Chondrocyte (in vitro differentiated cells): ENCODE results near the gene WASHC3. TPM values are rescaled to one million over a fixed set of nuclear protein-coding genes. Genes with fewer than 3 reads are reported as not detected.
"Not testable (repeated sequence)": the region's sequence is repeated elsewhere in the genome, so short reads cannot be mapped to it uniquely, and the experiment has no call there.

Source experiments
- DNase-seq: peaks from one replicate; pipeline ENCODE4 v3.0.0; 2021; ENCODE audit warnings: mixed read lengths, low spot score
- H3K27ac Mint-ChIP-seq: one replicate; pipeline ENCODE4 v1.8.0; 2021; ENCODE audit warnings: mild to moderate bottlenecking, moderate library complexity, mixed read lengths; ENCODE audit not compliant: unreplicated experiment
- H3K27me3 Mint-ChIP-seq: 2 replicates; pipeline ENCODE4 v1.8.0; 2021; ENCODE audit warnings: low read depth, mixed read lengths
- H3K36me3 Mint-ChIP-seq: 2 replicates; pipeline ENCODE4 v1.8.0; 2021; ENCODE audit warnings: low read depth, mixed read lengths
- H3K4me1 Mint-ChIP-seq: 2 replicates; pipeline ENCODE4 v1.8.0; 2021; ENCODE audit warnings: low read depth, mild to moderate bottlenecking, mixed read lengths
- H3K4me3 Mint-ChIP-seq: one replicate; pipeline ENCODE4 v1.8.0; 2021; ENCODE audit warnings: mild to moderate bottlenecking, moderate library complexity, mixed read lengths; ENCODE audit not compliant: unreplicated experiment
- H3K9me3 Mint-ChIP-seq: 2 replicates; pipeline ENCODE4 v1.8.0; 2021; ENCODE audit warnings: low read depth, mixed read lengths
- total RNA-seq: library from RNA; stranded (reverse); gene quantifications from 3 replicates; pipeline ENCODE4 v1.2.1, GENCODE V29; 2021
- TF ChIP-seq, protein P1 (sequence below): fragments of 200-600 bp; sonication (generic); IDR thresholded peaks from 2 replicates; pipeline ENCODE4 v1.5.0; 2021; ENCODE audit warnings: antibody characterized with exemption, mild to moderate bottlenecking, moderate library complexity

Gene WASHC3
- total RNA-seq, 1 donor from 2014 or later, result 30.6 TPM

DNA sequence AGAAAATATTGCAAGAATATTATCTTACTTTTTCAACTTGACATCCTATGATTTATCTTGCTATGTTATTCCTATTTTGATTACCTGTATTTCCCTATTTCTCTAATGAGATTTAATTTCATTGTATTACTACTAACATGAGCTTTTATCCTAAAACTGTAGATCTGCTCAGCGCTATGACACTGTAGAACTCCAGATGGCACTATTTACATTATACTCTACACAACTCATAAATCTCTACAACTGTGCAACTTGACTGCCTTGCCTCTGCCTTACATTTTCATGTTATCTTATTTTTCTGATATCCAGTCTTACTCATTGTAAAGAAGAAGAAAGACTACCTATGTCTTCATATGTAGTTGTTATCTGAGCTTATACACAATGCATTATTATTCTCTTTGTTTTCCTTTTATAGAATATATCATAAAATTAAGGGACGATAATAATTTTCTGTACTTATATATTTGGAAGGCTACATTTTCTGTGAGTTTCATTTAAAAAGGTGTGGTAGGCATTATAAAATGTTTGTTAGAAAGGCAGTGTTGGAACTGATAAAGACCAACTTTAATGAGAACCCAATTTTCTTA is 34.0 kb upstream of the WASHC3 start:
- no peaks in the 10 kb centered on the region for H3K9me3 Mint-ChIP-seq
- H3K4me1 Mint-ChIP-seq, result peaks cover 25% of the 10 kb centered on the region
- no peak overlapping the region for H3K4me3 Mint-ChIP-seq
- TF ChIP-seq, protein P1, sequence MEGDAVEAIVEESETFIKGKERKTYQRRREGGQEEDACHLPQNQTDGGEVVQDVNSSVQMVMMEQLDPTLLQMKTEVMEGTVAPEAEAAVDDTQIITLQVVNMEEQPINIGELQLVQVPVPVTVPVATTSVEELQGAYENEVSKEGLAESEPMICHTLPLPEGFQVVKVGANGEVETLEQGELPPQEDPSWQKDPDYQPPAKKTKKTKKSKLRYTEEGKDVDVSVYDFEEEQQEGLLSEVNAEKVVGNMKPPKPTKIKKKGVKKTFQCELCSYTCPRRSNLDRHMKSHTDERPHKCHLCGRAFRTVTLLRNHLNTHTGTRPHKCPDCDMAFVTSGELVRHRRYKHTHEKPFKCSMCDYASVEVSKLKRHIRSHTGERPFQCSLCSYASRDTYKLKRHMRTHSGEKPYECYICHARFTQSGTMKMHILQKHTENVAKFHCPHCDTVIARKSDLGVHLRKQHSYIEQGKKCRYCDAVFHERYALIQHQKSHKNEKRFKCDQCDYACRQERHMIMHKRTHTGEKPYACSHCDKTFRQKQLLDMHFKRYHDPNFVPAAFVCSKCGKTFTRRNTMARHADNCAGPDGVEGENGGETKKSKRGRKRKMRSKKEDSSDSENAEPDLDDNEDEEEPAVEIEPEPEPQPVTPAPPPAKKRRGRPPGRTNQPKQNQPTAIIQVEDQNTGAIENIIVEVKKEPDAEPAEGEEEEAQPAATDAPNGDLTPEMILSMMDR, result peak; percentile 85
- H3K27ac Mint-ChIP-seq, result no peak overlapping the region
- no peaks in the 10 kb centered on the region for H3K27me3 Mint-ChIP-seq
- peaks cover 10% of the 10 kb centered on the region for H3K36me3 Mint-ChIP-seq
- DNase-seq, result no peak

DNA sequence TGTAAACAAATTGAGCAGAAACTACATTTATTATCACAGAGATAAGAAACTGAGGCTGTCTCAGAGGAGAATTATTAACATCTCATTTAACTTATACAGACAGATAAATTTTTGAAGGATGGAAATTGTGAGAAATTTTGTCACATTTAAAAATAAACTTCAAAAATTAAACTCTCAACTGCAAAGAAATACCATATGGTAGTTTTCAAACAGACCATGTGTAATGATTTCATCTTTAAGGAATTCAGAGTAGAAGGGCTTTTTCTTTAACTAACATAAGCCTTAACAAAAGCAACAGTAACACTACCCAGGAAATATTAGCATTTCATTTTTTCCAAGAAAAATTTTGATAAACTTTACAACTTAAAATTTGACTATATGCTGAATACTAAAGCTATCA is 31.5 kb upstream of the WASHC3 start:
- peaks cover 7% of the 10 kb centered on the region for H3K36me3 Mint-ChIP-seq
- TF ChIP-seq, protein P1, result no peak
- DNase-seq, result no peak
- H3K4me1 Mint-ChIP-seq, result peaks cover 25% of the 10 kb centered on the region
- peak overlapping the region; percentile 55 for H3K27ac Mint-ChIP-seq
- H3K9me3 Mint-ChIP-seq, result no peaks in the 10 kb centered on the region
- H3K4me3 Mint-ChIP-seq, result no peak overlapping the region
- H3K27me3 Mint-ChIP-seq, result no peaks in the 10 kb centered on the region

DNA sequence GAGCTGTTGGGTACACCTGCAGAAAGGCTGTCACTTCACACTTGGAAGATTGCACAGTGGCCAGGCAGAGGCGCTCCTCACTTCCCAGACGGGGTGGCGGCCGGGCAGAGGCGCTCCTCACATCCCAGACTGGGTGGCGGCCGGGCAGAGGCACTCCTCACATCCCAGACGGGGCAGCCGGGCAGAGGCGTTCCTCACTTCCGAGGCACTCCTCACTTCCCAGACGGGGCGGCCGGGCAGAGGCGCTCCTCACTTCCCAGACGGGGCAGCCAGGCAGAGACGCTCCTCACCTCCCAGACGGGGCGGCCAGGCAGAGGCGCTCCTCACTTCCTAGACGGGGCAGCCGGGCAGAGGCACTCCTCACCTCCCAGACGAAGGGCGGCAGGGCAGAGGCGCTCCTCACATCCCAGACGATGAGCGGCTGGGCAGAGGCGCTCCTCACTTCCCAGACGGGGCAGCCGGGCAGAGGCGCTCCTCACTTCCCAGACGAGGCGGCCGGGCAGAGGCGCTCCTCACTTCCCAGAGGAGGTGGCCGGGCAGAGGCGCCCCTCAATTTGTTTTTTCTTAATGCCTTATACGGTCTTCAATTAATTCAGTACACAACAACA is 27.5 kb upstream of the WASHC3 start:
- not testable (repeated sequence) for H3K4me3 Mint-ChIP-seq, H3K36me3 Mint-ChIP-seq, H3K27me3 Mint-ChIP-seq, H3K9me3 Mint-ChIP-seq, DNase-seq, H3K27ac Mint-ChIP-seq
- peaks cover 24% of the 10 kb centered on the region for H3K4me1 Mint-ChIP-seq

DNA sequence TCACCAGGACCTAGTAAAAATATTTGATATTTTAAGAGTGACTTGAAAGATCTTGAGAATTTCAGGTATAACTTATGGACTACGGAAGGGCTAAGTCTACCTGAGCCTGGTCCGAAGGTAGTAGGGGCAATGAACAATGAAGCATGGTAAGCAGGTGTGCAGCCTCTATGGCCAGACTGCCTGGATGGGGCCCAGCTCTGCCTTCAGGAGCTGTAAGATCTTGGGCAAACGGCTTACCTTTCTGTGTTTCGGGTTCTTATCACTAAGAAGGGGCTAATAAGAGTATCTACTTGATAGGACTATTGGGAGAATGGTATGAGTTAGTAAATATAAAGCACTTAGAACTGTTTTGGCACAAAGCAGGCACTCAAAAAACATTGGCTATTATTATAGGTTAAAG is 19.1 kb upstream of the WASHC3 start:
- H3K4me3 Mint-ChIP-seq, result no peak overlapping the region
- H3K27me3 Mint-ChIP-seq, result no peaks in the 10 kb centered on the region
- peaks cover 20% of the 10 kb centered on the region for H3K36me3 Mint-ChIP-seq
- DNase-seq, result no peak
- no peak overlapping the region for H3K27ac Mint-ChIP-seq
- TF ChIP-seq, protein P1, result no peak
- H3K9me3 Mint-ChIP-seq, result no peaks in the 10 kb centered on the region
- H3K4me1 Mint-ChIP-seq, result no peaks in the 10 kb centered on the region

DNA sequence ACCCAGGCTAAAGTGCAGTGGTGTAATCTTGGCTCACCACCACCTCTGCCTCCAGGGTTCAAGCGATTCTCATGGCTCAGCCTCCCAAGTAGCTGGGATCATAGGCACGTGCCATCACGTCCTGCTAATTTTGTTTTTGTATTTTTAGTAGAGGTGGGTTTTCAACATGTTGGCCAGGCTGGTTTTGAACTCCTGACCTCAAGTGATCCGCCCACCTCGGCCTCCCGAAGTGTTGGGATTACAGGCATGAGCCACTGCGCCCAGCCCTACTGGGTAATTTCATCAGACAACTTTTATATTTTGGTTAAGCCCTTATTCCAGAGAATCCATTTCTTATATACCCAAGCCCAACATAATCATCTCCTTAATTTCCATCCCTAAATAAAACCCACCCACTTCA is 10.3 kb upstream of the WASHC3 start:
- H3K27ac Mint-ChIP-seq, H3K27me3 Mint-ChIP-seq, H3K9me3 Mint-ChIP-seq, H3K4me3 Mint-ChIP-seq, H3K36me3 Mint-ChIP-seq, DNase-seq: not testable (repeated sequence)
- peaks cover 13% of the 10 kb centered on the region for H3K4me1 Mint-ChIP-seq

DNA sequence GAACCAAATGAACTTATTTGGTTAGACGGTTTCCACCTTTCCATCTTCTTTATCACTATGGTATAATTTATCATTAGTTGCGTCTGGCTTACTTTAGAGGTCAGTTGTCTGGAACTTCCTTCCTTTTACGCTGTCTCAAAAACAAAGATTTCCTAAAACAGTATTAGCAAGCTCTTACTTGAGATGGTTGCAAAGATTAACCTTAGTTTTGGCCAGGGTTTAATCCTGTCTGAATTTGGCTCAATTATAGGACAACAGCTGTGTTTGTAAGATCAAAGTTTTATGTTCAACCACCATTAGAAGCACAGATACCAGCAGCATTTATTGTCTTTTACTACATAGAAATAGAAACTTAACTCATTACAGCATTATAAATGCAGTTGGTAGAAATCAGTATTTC is 7.9 kb upstream of the WASHC3 start:
- Mint-ChIP-seq H3K9me3 (no peaks in the 10 kb centered on the region), H3K27me3 (no peaks in the 10 kb centered on the region), H3K27ac (no peak overlapping the region), H3K36me3 (peaks cover 1% of the 10 kb centered on the region), H3K4me1 (peaks cover 13% of the 10 kb centered on the region), H3K4me3 (no peak overlapping the region)
- TF ChIP-seq, protein P1, result no peak
- DNase-seq, result no peak
